ENCODE measurements around the gene DPP6.

Gene DPP6

GRCh38 chr7:154767142-154767541, 714.9 kb downstream of the DPP6 start:
- no peak for TF ChIP-seq CTCF (IDR thresholded peaks at IDR 0.05; ENCODE audit: extremely low read depth, insufficient read depth, missing control alignments)

GRCh38 chr7:154767821-154768415, 715.7 kb downstream of the DPP6 start:
- in situ Hi-C loops (cut with MboI; ENCODE audit: low pct_unique_long_range_greater_than_20kb, low sequenced_read_pairs, unreplicated experiment) = no loop called here
- no peak for DNase-seq (ENCODE audit: low spot score)

More at GRCh38 chr7:154767142-154767541, 714.9 kb downstream of the DPP6 start:
- in situ Hi-C loops (cut with MboI; ENCODE audit: low pct_unique_long_range_greater_than_20kb, low sequenced_read_pairs, unreplicated experiment) = no loop called here
- no peak for DNase-seq (ENCODE audit: low spot score)

GRCh38 chr7:154769001-154769400, 716.8 kb downstream of the DPP6 start:
- no peak for TF ChIP-seq CTCF (IDR thresholded peaks at IDR 0.05; ENCODE audit: extremely low read depth, insufficient read depth, missing control alignments)
- no peak for DNase-seq (ENCODE audit: low spot score)
- in situ Hi-C loops (cut with MboI; ENCODE audit: low pct_unique_long_range_greater_than_20kb, low sequenced_read_pairs, unreplicated experiment) = no loop called here

More at GRCh38 chr7:154767821-154768415, 715.7 kb downstream of the DPP6 start:
- no peak for TF ChIP-seq CTCF (IDR thresholded peaks at IDR 0.05; ENCODE audit: extremely low read depth, insufficient read depth, missing control alignments)

- no peak for DNase-seq (ENCODE audit: low spot score)
- in situ Hi-C loops (cut with MboI; ENCODE audit: low pct_unique_long_range_greater_than_20kb, low sequenced_read_pairs, unreplicated experiment) = no loop called here
- no peak for TF ChIP-seq CTCF (IDR thresholded peaks at IDR 0.05; ENCODE audit: extremely low read depth, insufficient read depth, missing control alignments)
Observed at GRCh38 chr7:154769527-154769926, 717.3 kb downstream of the DPP6 start.

- DNase-seq (ENCODE audit: low spot score) = no peak
- in situ Hi-C loops (cut with MboI; ENCODE audit: low pct_unique_long_range_greater_than_20kb, low sequenced_read_pairs, unreplicated experiment) = no loop called here
- no peak for TF ChIP-seq CTCF (IDR thresholded peaks at IDR 0.05; ENCODE audit: extremely low read depth, insufficient read depth, missing control alignments)
Observed at GRCh38 chr7:154770361-154770760, 718.2 kb downstream of the DPP6 start.

GRCh38 chr7:154770962-154771361, 718.8 kb downstream of the DPP6 start:
- no peak for TF ChIP-seq CTCF (IDR thresholded peaks at IDR 0.05; ENCODE audit: extremely low read depth, insufficient read depth, missing control alignments)
- in situ Hi-C loops (cut with MboI; ENCODE audit: low pct_unique_long_range_greater_than_20kb, low sequenced_read_pairs, unreplicated experiment) = no loop called here
- no peak for DNase-seq (ENCODE audit: low spot score)

All from GM13977 (cell line).